Breast epithelium (tissue), 3 donors: ENCODE results near the gene RHOBTB1.

Source experiments
- POLR2A ChIP-seq: fragments of 450-650 bp; IDR thresholded peaks from one replicate; pipeline ENCODE4 v1.6.1; 2016; ENCODE audit warnings: antibody characterized with exemption, mild to moderate bottlenecking, moderate library complexity
- POLR2AphosphoS5 ChIP-seq, 3 donors: sonication (generic); formaldehyde crosslinking; IDR thresholded peaks; one replicate each; pipeline ENCODE4 v1.6.1; 2017; ENCODE audit warnings: antibody characterized with exemption in 3 of 3
- TF ChIP-seq, protein P1 (sequence below), 3 donors: fragments of 450-650 bp; IDR thresholded peaks; one replicate each; pipeline ENCODE4 v1.5.1; 2016 to 2017; ENCODE audit warnings: antibody characterized with exemption in 3 of 3, mild to moderate bottlenecking in 3 of 3, moderate library complexity in 3 of 3

DNA sequence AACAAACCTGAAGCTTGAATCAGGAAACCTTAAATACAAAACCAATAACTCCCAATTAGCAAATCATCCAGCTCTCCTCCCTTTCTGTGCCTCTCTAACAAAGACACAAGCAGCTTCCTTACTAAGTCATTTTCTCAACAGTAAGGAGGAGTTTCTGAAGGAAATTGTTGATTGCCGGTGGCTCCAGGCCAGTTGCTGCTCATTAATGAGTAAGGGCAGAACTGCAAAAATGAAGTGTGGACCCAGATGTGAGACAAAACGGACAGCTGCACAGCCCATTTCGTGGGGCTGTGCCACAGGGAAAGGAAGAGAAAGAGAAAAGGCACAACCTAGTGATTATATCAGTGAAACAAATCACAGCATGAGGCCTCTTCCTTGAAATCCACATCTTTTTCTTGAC is 42.8 kb upstream of the RHOBTB1 start:
- TF ChIP-seq POLR2A: no peak
- TF ChIP-seq, protein P1, sequence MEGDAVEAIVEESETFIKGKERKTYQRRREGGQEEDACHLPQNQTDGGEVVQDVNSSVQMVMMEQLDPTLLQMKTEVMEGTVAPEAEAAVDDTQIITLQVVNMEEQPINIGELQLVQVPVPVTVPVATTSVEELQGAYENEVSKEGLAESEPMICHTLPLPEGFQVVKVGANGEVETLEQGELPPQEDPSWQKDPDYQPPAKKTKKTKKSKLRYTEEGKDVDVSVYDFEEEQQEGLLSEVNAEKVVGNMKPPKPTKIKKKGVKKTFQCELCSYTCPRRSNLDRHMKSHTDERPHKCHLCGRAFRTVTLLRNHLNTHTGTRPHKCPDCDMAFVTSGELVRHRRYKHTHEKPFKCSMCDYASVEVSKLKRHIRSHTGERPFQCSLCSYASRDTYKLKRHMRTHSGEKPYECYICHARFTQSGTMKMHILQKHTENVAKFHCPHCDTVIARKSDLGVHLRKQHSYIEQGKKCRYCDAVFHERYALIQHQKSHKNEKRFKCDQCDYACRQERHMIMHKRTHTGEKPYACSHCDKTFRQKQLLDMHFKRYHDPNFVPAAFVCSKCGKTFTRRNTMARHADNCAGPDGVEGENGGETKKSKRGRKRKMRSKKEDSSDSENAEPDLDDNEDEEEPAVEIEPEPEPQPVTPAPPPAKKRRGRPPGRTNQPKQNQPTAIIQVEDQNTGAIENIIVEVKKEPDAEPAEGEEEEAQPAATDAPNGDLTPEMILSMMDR (IDR thresholded peaks at IDR 0.05): no peak
- TF ChIP-seq POLR2AphosphoS5 (IDR thresholded peaks at IDR 0.05): no peak
